Stimulated activated CD8-positive, alpha-beta memory T cell treated with anti-CD3 and anti-CD28 coated beads, Interleukin-12 subunit alpha, Interleukin-12 subunit beta, amount 100 ng/mL, for 1 hour (primary cell): ENCODE data around the gene IQCF6.
A peak's percentile ranks its signal among the peaks of the same experiment; 100 is the strongest.
"Not testable (repeated sequence)": the region's sequence is repeated elsewhere in the genome, so short reads cannot be mapped to it uniquely, and the experiment has no call there.

ENCODE experiments used
- DNase-seq: peaks from one replicate; pipeline ENCODE4 v3.0.0-alpha.2; 2020; ENCODE audit warnings: low read depth

Gene IQCF6

DNA sequence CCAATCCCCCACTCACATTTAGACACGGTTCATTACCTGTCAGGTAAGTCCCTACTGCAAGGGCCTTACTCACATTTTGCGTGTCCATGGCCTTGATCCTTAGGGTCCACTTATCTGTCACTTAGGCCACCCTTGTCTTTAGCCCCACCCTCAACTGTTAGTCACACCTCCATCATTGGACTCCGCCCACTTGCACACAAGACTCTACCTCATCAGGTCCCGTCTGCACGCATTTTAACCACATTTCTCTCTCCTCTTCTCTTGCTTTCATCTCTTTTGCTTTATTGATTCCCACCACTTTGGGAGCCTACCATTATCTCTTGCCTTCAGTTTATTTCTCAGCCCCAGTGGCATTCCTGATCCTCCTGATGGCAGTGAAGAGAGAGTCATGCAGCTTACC, at the start of gene IQCF6:
Gene IQCF6, minus strand, starts transcription at position 101 of the 400 bp plus-strand sequence. Its CDS starts 13 bp downstream, at position 88.
- DNase-seq = no peak

DNA sequence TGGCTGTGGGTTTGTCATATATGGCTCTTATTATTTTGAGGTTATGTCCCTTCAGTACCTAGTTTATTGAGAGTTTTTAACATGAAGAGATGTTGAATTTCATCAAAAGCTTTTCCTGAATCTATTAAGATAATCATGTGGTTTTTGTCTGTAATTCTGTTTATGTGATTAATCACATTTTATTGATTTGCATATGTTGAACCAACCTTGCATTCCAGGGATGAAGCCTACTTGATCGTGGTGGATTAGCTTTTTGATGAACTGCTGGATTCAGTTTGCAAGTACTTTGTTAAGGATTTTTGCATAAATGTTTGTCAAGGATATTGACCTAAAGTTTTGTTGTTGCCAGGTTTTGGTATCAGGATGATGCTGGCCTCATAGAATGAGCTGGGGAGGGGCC, 49.3 kb upstream of the IQCF6 start:
- DNase-seq = no peak

DNA sequence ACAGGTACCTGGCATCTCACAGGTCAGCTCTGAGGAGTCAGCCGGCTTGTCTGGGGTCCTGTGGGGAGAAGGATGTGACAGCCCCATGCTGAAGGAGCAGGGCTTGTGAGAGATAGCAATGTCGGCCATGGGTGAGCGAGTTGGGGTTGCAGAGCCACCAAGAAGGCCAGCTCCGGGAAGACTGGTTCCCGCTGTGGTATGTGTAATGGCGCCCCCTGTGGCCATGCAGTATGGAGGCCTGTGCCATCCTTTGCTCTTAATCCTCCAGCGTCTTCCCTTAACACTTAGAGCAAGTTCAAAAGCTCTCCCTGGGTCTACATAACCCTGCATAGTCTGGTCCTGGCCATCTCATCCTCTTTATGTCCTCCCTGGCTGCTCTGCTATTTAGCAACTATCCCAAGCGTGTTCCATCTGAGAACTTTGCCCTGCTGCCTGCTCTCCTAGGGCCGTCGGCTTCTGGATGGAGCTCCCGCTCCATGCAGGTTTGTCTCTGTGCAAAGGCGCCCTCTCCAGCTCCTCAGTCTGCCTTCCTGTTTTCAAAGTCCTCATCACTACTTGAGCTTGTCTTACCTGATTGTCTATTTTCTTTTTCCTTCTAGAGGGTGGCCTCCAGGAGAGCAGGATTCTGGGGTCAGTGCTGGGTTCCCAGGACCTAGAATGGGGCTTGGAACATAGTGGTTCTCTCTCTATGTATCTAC, 40.8 kb upstream of the IQCF6 start:
- no peak for DNase-seq

DNA sequence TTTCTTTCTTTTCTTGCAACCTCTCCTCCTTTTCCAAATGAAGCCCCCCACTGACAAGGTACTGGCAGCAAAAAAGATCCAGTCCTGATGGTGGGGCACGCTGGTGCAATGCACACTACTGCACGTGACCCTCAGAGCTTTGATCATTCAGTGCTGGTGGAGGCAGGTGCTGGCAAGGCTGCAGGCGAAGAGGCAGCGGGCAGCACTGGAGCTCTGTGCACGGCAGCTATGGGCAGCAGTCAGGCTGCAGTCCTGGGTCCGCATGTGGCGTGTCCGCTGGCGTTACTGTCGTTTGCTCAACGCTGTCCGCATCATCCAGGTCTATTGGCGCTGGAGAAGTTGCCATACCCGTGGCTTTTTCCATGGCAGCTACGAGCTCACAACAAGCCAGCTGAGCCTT, 40.1 kb upstream of the IQCF6 start:
- DNase-seq = no peak

DNA sequence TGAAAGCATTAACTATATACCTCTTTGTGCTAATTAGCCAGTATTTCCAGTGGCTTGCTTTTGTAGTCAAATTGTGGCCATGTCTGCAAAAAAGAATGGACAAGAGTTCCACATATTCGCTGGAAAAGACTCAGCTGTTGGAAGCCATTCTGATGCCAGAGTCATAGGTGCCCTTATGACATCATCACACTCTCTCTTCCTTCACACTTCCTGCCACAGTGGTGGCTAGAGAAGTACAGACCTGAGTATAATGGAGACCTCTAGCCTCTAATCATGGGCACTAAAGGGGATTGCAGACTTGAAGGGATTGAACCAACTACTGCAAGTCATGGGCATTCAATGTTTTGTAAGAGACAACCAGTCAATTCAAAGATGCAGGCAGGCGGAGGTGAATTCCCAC, 38.3 kb upstream of the IQCF6 start:
- DNase-seq = no peak

DNA sequence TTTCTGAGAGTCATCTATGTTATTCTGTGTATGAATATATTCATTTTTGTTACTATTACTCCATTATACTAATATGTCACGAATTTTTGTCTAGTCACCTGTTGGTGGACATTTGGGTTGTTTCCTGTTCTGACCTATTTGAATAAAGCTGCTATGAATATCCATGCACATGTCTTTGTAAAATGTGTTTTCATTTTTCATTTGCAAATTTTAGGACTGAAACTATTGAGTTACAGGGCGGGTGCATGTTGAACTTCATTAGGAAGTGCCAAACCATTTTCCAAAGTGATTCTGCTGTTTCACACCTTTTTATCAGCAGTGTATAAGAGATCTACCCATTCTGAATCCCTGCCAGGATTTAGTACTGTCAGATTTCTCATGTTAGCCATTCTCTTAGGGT, 37.7 kb upstream of the IQCF6 start:
- DNase-seq = no peak

DNA sequence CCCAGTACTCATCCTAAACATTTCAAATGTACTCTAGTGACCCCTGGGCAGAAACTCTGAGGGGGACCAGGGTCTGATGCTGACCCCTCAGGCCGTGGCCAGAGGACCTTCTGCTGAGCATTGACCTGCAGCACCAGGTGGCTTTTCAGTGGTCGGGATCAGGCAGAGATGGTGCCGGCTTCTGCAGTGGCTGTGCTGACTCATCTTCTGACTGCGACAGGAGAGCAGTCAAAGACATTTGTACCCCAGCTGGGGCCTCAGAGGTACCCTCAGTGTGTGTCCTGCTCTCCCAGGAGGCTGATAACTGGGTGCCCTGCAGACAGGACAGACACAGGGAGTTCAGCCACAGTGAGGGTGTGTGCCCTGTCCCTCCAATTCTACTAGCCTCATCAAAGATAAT, 36.6 kb upstream of the IQCF6 start:
- DNase-seq = no peak

GRCh38 chr3:51814034-51814433, 35.0 kb upstream of the IQCF6 start:
- DNase-seq = no peak

GRCh38 chr3:51813539-51813938, 34.5 kb upstream of the IQCF6 start:
- DNase-seq = no peak

DNA sequence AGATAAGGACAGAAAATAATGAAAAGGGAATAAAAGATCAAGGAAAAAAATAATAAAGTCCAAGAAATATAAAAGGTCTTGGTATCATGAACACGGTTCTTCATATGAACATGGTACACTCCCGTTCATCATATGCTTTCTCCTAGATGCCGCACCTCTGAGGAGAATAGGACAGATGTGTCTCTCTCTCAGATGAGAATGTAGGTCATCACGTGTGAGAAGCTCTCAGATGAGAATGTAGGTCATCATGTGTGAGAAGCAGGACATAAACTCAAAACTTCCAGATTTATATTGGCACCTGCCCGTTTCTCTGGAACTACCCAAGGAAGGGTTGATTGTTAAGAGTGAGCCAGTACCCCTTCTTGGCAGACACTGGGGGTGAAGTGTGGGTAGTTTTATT, 29.9 kb upstream of the IQCF6 start:
- DNase-seq = no peak

DNA sequence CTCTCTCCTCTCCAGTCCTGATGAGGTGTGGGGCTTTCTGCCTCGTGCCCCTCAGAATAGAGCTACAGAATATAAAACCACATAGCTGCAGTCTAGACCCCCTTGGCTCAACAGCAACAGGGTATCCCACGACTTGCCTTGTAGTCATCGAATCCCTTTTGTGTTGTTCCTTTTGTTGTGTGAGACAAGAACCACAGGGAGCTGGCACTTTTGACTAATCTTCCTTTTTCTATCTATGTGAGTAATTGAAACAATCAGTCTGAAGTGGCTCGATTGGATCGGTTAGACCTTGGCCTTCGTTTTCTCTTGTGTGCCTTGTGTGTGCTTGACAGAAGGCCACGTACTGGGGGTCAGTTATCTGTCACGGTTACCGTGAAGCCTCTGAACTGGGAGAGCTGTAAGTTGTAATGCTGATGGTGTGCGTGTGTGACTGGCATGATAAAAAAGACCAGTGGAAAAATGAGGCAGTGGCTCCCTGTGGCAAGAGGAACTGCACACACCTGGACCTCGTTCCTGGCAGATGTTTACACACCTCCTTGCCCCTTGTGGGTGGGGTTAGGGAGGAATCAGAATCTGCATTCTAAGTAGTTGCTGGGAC, 23.2 kb upstream of the IQCF6 start:
- no peak for DNase-seq

- DNase-seq = no peak
These were observed 21.7 kb upstream of the IQCF6 start for GRCh38 chr3:51800750-51801125.

DNA sequence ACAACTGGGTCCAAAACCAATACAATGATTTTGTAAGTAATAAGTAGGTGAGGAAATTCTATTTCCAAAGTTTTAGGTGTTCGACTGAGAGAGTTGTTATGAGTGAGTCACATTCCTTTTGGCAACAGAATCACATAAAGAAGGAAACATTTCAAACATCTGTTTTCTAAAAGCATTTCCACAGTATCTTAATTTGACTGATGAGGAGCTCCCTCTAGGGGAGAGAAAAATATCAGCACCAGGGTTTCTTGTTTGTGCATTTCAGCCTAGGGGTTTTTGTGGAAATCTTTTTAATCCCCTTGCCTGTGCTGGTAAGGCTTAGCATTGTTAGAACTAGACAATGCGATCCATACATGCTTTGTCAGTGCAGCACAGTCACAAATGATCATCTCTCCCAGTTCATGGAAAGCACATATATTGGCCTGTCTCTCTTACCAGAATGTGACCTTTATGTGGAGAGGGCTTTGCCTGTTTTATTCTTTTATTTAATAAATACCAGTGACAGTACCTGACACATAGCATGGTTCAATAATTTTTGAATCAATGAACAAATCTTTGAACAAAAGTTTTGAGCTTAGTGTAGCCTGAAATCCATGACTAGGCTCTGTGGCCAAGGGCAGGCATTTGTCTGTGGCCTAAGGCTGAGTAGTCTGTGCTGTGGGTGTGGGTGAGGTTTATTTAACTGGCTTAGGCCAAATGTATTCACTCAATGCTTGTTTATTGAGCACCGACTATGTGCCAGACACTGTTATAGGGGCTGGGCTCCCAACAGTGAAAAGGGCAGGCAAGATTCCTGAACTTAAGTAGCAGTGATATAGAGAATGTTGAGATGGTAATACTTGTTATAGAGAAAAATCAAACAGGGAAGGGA, 21.1 kb upstream of the IQCF6 start:
- peak; percentile 15 for DNase-seq

DNA sequence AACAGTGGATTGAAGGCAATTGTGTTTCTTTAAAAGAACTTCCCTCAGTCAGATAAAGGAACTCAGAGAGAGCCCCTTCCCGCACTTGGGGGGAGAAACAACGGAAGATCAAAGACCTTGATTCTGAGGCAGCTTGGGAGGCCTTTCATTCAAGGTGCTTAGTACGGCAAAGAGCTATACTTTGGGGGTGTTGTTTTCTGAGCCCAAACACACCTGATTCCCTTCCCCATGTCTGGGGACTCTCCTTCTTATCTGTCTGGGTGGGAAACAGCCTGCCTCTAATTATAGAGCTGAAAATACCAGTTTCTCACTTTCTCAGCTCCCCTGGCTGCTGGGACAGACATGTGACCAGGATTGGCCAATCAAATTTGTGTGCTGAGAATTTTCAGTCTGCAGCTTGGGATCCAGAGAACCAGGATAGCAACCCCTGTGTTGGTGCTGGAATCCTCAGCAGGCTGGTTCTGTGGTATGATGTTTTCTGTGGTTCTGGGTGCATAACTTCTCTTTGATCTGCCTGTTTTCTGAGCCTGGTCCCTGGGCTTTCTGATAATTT, 19.4 kb upstream of the IQCF6 start:
- DNase-seq = no peak

DNA sequence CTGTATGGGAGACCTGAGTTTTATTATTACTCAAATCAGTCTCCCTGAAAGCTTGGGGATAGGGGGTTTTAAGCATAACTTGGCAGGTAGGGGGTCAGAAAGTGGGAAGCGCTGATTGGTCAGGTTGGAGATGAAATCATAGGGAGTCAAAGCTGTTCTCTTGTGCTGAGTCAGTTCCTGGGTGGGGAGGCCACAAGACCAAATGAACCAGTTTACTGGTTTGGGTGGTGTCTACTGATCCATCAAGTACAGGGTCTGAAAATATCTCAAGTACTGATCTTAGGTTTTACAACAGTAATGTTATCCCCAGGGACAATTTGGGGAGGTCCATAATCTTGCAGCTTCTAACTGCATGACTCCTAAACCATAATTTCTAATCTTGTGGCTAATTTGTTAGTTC, 17.8 kb upstream of the IQCF6 start:
- DNase-seq = no peak

DNA sequence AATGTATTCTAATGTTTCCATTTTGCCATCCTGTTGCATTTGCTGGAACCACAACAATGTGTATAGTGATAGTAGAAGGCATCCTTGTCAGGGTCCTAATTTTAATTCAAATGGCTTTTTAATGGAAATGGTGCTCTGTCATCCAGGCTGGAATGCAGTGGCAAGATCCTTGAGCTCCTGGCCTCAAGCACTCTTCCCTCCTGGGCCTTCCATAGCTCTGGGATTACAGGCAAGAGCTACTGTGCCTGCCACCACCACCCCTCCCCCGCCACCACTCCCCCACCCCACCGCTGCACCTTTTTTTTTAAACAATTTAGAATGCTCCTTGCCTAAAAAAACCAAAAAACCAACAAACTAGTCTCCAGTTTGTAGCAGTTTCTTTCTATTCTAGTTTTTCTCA, 15.2 kb upstream of the IQCF6 start:
- no peak for DNase-seq

DNA sequence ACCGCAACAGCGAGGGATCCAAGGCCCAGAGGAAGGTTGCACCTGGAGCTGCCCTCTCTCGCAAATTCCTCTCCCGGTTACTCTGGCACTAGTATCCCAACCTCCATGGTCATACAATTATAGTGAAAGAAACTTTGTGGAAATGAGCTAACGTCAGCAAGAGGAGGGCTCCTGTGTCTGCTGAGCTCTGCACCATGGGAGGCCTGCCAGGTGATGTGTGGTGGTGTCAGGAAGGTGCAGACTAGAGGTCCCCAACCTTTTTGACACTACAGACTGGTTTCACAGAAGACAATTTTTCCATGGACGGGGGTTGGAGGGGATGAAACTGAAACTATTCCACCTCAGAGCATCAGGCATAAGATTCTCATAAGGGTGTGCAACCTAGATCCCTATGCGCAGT, 13.2 kb upstream of the IQCF6 start:
- DNase-seq = no peak

- DNase-seq = no peak
These were observed 10.4 kb upstream of the IQCF6 start for GRCh38 chr3:51789437-51789836.

DNA sequence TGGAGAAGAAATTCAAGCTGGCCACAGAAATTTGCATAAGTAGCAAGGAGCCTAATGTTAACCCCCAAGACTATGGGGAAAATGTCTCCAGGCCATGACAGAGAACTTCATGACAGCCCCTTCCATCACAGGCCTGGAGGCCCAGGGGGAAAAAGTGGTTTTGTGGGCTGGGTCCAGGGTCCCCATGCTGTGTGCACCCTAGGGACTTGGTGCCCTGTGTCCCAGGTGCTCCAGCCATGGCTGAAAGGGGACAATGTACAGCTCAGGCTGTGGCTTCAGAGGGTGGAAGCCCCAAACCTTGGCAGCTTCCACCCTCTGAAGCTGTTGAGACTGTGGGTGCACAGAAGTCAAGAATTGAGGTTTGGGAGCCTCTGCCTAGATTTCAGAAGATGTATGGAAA, 8.5 kb upstream of the IQCF6 start:
- DNase-seq = not testable (repeated sequence)

GRCh38 chr3:51786267-51786666, 7.2 kb upstream of the IQCF6 start:
- no peak for DNase-seq

DNA sequence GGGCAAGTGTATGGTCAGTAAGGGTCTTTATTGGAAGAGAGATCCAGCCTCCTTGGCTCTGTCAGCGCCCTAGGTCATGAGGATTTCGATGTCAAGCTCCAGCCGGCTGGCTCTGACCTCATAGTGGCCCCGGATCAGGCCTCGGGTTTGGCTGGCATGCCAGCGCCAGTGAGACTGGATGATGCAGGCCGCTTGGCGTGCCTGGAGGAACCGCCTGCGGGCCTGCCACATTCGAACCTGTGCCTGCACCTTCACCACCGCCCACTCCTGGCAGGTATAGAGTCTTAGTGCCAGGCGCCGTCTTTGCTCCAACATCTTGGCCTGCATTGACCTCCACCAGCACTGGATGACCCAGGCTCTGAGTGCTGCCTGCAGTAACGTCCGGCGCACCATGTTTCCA, 483 bp downstream of the IQCF6 start:
- DNase-seq = no peak

DNA sequence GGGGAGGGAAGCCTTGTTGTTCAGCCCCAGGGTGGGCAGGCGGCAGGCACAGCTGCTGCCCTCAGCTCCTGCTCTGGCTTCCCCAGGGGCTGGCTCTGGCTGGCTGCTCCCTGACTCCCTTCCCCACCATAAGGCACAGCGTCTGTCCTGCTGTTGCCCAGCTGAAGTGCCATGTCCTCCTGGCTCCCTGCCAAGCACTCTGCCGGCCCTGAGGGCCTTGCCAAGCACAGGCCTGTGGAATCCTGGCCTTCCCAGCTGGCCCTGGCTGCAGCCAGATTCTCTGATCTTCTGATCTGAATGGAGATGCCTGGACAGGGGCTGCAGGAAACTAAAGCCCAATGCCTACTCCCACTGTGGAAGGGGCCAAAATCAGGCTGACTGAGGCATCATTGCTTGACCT, 1.1 kb downstream of the IQCF6 start:
- no peak for DNase-seq

- DNase-seq = no peak
These were observed 5.4 kb downstream of the IQCF6 start for GRCh38 chr3:51773529-51774056.
